Measurements from ENCODE around the gene DNAJC15.

DNA sequence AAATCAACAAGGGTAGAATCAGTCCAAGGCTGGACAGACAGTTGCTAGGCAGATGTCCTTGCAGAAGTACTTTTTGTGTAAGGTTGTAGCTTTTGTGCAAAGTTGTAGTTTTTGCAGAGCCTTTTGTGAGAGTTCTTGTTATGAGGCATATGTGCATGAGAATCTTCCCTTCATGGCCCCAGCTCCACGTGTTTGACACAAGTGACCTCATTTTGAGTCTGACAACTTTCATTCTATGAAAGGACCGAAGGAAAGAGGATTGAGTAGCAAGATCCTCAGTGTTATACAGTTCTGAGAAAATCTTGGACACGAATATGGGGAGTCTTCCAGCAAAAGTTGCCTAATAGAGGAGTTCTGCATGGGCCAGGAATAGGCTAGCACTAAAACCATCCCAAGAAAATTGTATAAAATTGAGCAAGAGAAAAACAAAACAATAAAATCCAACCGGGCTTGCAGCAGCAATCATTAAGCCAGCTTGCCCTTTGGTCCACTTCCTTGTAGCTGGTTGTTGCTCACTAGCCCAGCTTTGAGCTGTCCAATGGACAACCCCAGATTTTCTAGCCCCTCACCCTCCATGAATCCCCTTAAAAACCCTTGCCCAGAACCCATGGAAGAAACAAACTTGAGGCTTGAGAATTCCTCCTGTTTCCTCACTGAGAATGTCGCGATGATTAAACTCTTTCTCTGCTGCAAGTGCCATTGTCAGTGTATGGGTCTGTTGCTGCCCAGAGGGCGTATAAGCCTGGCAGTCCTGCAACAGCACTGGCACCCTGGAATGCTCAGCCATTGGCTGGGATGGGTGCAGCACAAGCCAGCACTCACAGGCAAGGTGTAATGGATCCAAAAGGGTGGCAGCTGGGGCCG lies 37.8 kb upstream of the DNAJC15 start:
- no peak for TF ChIP-seq CTCF (IDR thresholded peaks at IDR 0.05)
- TF ChIP-seq POLR2A (IDR thresholded peaks at IDR 0.05) = no peak

Measured in heart left ventricle (tissue), 13 donors.